GM23338 (cell line): Measurements from ENCODE around the gene PDE1C. TPM values are rescaled to one million over a fixed set of nuclear protein-coding genes. Genes with fewer than 3 reads are reported as not detected.

Experiments used
- ATAC-seq: fragments of 200-7000 bp; cut with Tn5 transposase; 3 replicates; pipeline ENCODE4 v1.9.1; 2020
- DNase-seq: peaks from one replicate; pipeline ENCODE4 v3.0.0-alpha.2; 2015; ENCODE audit warnings: low spot score
- H2AFZ ChIP-seq: fragments of 200-600 bp; sonication (generic); 2 replicates; pipeline ENCODE4 v1.8.0; 2016; ENCODE audit warnings: antibody characterized with exemption, mild to moderate bottlenecking, moderate library complexity
- H3F3A ChIP-seq: fragments of 200-600 bp; sonication (generic); replicated peaks from 2 replicates; pipeline ENCODE4 v1.8.0; 2017; ENCODE audit warnings: antibody characterized with exemption, mixed run types, low read depth
- H3K27ac ChIP-seq: fragments of 200-600 bp; sonication (generic); 2 replicates; pipeline ENCODE4 v1.6.1; 2016; ENCODE audit warnings: low read depth
- H3K27me3 ChIP-seq: fragments of 200-600 bp; sonication (generic); 2 replicates; pipeline ENCODE4 v1.8.0; 2016; ENCODE audit warnings: mild to moderate bottlenecking, mixed run types, moderate library complexity; ENCODE audit not compliant: insufficient read depth
- H3K36me3 ChIP-seq: fragments of 200-600 bp; sonication (generic); 2 replicates; pipeline ENCODE4 v1.8.0; 2016; ENCODE audit warnings: mild to moderate bottlenecking; ENCODE audit not compliant: insufficient read depth
- H3K4me1 ChIP-seq: fragments of 200-600 bp; sonication (generic); 2 replicates; pipeline ENCODE4 v1.8.0; 2016; ENCODE audit warnings: mild to moderate bottlenecking, moderate library complexity; ENCODE audit not compliant: insufficient read depth
- H3K4me2 ChIP-seq: fragments of 200-600 bp; sonication (generic); 2 replicates; pipeline ENCODE4 v1.7.1; 2017; ENCODE audit warnings: mixed run types
- H3K4me3 ChIP-seq: fragments of 200-600 bp; sonication (generic); 2 replicates; pipeline ENCODE4 v1.6.1; 2016; ENCODE audit warnings: mixed run types
- H3K79me2 ChIP-seq: fragments of 200-600 bp; sonication (generic); replicated peaks from 2 replicates; pipeline ENCODE4 v1.8.0; 2017; ENCODE audit warnings: mild to moderate bottlenecking; ENCODE audit not compliant: insufficient read depth
- H3K9me2 ChIP-seq: fragments of 200-600 bp; sonication (generic); 2 replicates; pipeline ENCODE4 v1.8.0; 2017; ENCODE audit not compliant: insufficient read depth
- H4K20me1 ChIP-seq: fragments of 200-600 bp; sonication (generic); replicated peaks from 2 replicates; pipeline ENCODE4 v1.8.0; 2017; ENCODE audit warnings: mild to moderate bottlenecking; ENCODE audit not compliant: insufficient read depth
- H3K27ac Mint-ChIP-seq: 2 replicates; pipeline ENCODE4 v1.8.0; 2020; ENCODE audit warnings: inconsistent platforms, mild to moderate bottlenecking, moderate library complexity, mixed read lengths
- H3K27me3 Mint-ChIP-seq: 3 replicates; pipeline ENCODE4 v1.8.0; 2022; ENCODE audit warnings: low read depth, mild to moderate bottlenecking, moderate library complexity, mixed read lengths, inconsistent platforms; ENCODE audit not compliant: insufficient read depth, poor library complexity
- H3K36me3 Mint-ChIP-seq: 3 replicates; pipeline ENCODE4 v1.8.0; 2021; ENCODE audit warnings: low read depth, mild to moderate bottlenecking, inconsistent platforms, moderate library complexity, mixed read lengths
- H3K4me1 Mint-ChIP-seq: 3 replicates; pipeline ENCODE4 v1.8.0; 2020; ENCODE audit warnings: mild to moderate bottlenecking, inconsistent platforms, mixed read lengths
- H3K4me3 Mint-ChIP-seq: 3 replicates; pipeline ENCODE4 v1.8.0; 2021; ENCODE audit warnings: moderate library complexity, mild to moderate bottlenecking, inconsistent platforms, mixed read lengths
- H3K9me3 Mint-ChIP-seq: 3 replicates; pipeline ENCODE4 v1.8.0; 2020; ENCODE audit warnings: moderate library complexity, mild to moderate bottlenecking, inconsistent platforms, mixed read lengths
- CREB1 ChIP-seq: fragments of 250-450 bp; sonication (Bioruptor Pico); IDR thresholded peaks from 2 replicates; pipeline ENCODE4 v1.5.0; 2020; ENCODE audit warnings: low read depth, mild to moderate bottlenecking, moderate library complexity
- EZH2 ChIP-seq: fragments of 200-600 bp; sonication (generic); IDR thresholded peaks from one replicate; pipeline ENCODE4 v1.8.0; 2017; ENCODE audit warnings: antibody characterized with exemption, mild to moderate bottlenecking, low read depth; ENCODE audit not compliant: unreplicated experiment
- EZH2phosphoT487 ChIP-seq: fragments of 200-600 bp; sonication (generic); IDR thresholded peaks from one replicate; pipeline ENCODE4 v1.8.1; 2018; ENCODE audit warnings: antibody characterized with exemption; ENCODE audit not compliant: unreplicated experiment
- JUNB ChIP-seq: IDR thresholded peaks from one replicate; pipeline ENCODE4 v1.6.1; 2016; ENCODE audit warnings: antibody characterized with exemption; ENCODE audit not compliant: unreplicated experiment
- NANOG ChIP-seq: IDR thresholded peaks from 2 replicates; pipeline ENCODE4 v1.6.1; 2016; ENCODE audit warnings: antibody characterized with exemption, borderline replicate concordance
- POLR2AphosphoS5 ChIP-seq: IDR thresholded peaks from 2 replicates; pipeline ENCODE4 v1.6.1; 2016; ENCODE audit warnings: antibody characterized with exemption, low read depth
- STAT1 ChIP-seq: IDR thresholded peaks from one replicate; pipeline ENCODE4 v1.6.1; 2016; ENCODE audit warnings: antibody characterized with exemption; ENCODE audit not compliant: unreplicated experiment
- ZNF114 ChIP-seq: fragments of 250-450 bp; sonication (Bioruptor Pico); IDR thresholded peaks from 2 replicates; pipeline ENCODE4 v1.5.0; 2020; ENCODE audit warnings: mild to moderate bottlenecking, moderate library complexity
- ZNF331 ChIP-seq: fragments of 250-450 bp; sonication (Bioruptor Pico); IDR thresholded peaks from 2 replicates; pipeline ENCODE4 v1.5.0; 2020; ENCODE audit warnings: low read depth, mild to moderate bottlenecking, moderate library complexity
- polyA plus RNA-seq: library from polyadenylated mRNA; unstranded; fragments of >200 nt; fragmentation: Nextera tagmentation; extraction: Ambion mirVana; gene quantifications from 2 replicates; pipeline ENCODE4 v1.2.1, GENCODE V29; 2016
- total RNA-seq: library from RNA; depleted of rRNA; stranded (reverse); fragments of >200 nt; shearing (Covaris generic); gene quantifications from 2 replicates; pipeline ENCODE4 v1.2.3, GENCODE V29; 2014
- TF ChIP-seq, protein P1 (sequence below): IDR thresholded peaks from one replicate; pipeline ENCODE4 v1.6.1; 2018; ENCODE audit warnings: antibody characterized with exemption; ENCODE audit not compliant: unreplicated experiment
- TF ChIP-seq, protein P2 (sequence below), 2 experiments: fragments of 200-600 bp in 1 of 2; sonication (generic) in 1 of 2; conservative IDR thresholded peaks; 2 replicates each; pipeline versions ENCODE4 v1.5.1 to v1.6.1; 2016 to 2017; ENCODE audit warnings: antibody characterized with exemption in 2 of 2, low read depth in 2 of 2, mild to moderate bottlenecking in 2 of 2, moderate library complexity in 1 of 2
- TF ChIP-seq, protein P3 (sequence below): IDR thresholded peaks from 2 replicates; pipeline ENCODE4 v1.6.1; 2016; ENCODE audit warnings: antibody characterized with exemption

Gene PDE1C
- total and polyA plus RNA-seq, 2 experiments from 2014 or later, result 0.28 TPM; not detected in 1

DNA sequence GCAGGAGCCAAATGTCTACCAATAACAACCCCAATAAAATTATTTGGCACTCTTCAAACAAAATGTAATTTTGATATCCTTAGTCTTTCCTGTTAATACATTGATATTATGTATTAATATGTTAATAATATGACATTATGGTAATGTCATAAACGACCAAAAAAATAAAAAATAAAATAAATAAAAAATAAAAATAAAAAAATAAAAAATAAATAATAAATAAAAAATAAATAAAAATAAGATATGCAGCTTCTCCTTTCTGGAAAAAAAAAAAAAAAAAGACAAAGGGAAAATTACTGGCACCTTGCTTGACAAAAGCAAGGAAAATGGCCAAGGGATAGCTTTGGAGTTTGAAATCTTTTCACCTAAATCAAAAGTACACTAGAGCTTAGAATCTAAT is 214.7 kb downstream of the PDE1C start (continued):
- TF ChIP-seq, protein P1, sequence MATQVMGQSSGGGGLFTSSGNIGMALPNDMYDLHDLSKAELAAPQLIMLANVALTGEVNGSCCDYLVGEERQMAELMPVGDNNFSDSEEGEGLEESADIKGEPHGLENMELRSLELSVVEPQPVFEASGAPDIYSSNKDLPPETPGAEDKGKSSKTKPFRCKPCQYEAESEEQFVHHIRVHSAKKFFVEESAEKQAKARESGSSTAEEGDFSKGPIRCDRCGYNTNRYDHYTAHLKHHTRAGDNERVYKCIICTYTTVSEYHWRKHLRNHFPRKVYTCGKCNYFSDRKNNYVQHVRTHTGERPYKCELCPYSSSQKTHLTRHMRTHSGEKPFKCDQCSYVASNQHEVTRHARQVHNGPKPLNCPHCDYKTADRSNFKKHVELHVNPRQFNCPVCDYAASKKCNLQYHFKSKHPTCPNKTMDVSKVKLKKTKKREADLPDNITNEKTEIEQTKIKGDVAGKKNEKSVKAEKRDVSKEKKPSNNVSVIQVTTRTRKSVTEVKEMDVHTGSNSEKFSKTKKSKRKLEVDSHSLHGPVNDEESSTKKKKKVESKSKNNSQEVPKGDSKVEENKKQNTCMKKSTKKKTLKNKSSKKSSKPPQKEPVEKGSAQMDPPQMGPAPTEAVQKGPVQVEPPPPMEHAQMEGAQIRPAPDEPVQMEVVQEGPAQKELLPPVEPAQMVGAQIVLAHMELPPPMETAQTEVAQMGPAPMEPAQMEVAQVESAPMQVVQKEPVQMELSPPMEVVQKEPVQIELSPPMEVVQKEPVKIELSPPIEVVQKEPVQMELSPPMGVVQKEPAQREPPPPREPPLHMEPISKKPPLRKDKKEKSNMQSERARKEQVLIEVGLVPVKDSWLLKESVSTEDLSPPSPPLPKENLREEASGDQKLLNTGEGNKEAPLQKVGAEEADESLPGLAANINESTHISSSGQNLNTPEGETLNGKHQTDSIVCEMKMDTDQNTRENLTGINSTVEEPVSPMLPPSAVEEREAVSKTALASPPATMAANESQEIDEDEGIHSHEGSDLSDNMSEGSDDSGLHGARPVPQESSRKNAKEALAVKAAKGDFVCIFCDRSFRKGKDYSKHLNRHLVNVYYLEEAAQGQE, result no peak
- TF ChIP-seq STAT1, result no peak

DNA sequence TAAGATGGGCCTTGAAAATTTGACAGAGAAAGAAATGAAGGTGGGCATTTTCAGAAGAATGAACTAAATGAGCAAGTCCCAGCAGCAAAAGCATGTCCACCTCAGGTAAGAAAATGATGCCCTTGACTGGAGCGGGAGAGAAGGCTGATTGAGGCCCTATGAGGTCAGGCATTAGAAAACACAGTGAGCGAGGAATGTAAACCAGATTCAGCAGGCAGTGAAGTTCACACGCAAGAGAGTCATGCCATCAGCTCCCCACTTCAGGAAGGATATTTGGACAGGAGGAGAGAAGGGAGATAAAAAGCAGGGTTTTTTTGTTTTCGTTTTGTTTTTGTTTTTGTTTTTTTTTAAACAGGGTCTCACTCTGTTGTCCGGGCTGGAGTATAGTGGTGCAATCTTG is 216.8 kb downstream of the PDE1C start:
- Histone ChIP-seq H3F3A (no peaks in the 10 kb centered on the region), H2AFZ (no peak overlapping the region), H3K36me3 (no peaks in the 10 kb centered on the region), H3K4me3 (no peak overlapping the region), H3K27ac (no peak overlapping the region), H3K4me1 (no peaks in the 10 kb centered on the region), H3K27me3 (peaks cover 32% of the 10 kb centered on the region), H4K20me1 (no peaks in the 10 kb centered on the region), H3K4me2 (no peak overlapping the region), H3K9me2 (no peaks in the 10 kb centered on the region), H3K79me2 (no peaks in the 10 kb centered on the region)
- Mint-ChIP-seq H3K9me3 (no peaks in the 10 kb centered on the region), H3K4me1 (peaks cover 2% of the 10 kb centered on the region; the same call in 2 of the 3 replicates), H3K27ac (no peak overlapping the region), H3K4me3 (no peak overlapping the region), H3K36me3 (no peaks in the 10 kb centered on the region), H3K27me3 (peaks cover 19% of the 10 kb centered on the region)
- peak; percentile 27; the same call in 1 of the 3 replicates for ATAC-seq
- DNase-seq, result no peak
- TF ChIP-seq, protein P1, result no peak
- TF ChIP-seq CREB1 (CRISPR knock-in tag), result no peak
- no peak for TF ChIP-seq POLR2AphosphoS5
- TF ChIP-seq STAT1, result no peak
- no peak for TF ChIP-seq JUNB
- no peak for TF ChIP-seq EZH2phosphoT487
- TF ChIP-seq ZNF114 (CRISPR knock-in tag), result no peak
- TF ChIP-seq, protein P2, sequence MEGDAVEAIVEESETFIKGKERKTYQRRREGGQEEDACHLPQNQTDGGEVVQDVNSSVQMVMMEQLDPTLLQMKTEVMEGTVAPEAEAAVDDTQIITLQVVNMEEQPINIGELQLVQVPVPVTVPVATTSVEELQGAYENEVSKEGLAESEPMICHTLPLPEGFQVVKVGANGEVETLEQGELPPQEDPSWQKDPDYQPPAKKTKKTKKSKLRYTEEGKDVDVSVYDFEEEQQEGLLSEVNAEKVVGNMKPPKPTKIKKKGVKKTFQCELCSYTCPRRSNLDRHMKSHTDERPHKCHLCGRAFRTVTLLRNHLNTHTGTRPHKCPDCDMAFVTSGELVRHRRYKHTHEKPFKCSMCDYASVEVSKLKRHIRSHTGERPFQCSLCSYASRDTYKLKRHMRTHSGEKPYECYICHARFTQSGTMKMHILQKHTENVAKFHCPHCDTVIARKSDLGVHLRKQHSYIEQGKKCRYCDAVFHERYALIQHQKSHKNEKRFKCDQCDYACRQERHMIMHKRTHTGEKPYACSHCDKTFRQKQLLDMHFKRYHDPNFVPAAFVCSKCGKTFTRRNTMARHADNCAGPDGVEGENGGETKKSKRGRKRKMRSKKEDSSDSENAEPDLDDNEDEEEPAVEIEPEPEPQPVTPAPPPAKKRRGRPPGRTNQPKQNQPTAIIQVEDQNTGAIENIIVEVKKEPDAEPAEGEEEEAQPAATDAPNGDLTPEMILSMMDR (conservative IDR thresholded peaks at IDR 0.05; ENCODE audit: low read depth in 2 of 2), result no peak
- TF ChIP-seq ZNF331, result no peak
- no peak for TF ChIP-seq EZH2
- TF ChIP-seq, protein P3, sequence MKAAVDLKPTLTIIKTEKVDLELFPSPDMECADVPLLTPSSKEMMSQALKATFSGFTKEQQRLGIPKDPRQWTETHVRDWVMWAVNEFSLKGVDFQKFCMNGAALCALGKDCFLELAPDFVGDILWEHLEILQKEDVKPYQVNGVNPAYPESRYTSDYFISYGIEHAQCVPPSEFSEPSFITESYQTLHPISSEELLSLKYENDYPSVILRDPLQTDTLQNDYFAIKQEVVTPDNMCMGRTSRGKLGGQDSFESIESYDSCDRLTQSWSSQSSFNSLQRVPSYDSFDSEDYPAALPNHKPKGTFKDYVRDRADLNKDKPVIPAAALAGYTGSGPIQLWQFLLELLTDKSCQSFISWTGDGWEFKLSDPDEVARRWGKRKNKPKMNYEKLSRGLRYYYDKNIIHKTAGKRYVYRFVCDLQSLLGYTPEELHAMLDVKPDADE, result no peak
- TF ChIP-seq NANOG, result no peak
